Measurements from ENCODE around the gene LGALSL.

Gene LGALSL

GRCh38 chr2:64453770-64454385 is at the start of gene LGALSL:
LGALSL (plus strand) TSS chr2:64454162; CDS start chr2:64454546, 384 bp downstream.
- DNase-seq: peak; percentile 44 to 63

DNA sequence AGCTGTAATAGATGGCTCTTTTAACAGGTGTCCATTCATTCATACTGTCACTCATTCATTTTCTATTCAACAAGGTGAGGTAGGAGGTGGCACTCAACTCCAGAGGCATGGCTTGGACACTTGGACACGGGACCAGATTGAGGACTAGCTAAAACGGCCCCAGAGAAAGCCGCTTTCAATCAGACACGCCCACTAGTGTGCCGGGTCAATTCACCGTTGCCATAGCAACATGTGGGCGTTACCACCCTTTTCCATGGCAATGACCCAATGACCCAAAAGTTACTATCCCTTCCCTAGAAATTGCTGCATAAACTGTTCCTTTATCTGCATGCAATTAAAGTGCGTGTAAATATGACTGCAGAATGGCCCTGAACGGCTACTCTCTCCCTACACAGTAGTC is 49.2 kb upstream of the LGALSL start:
- no peak for DNase-seq

DNA sequence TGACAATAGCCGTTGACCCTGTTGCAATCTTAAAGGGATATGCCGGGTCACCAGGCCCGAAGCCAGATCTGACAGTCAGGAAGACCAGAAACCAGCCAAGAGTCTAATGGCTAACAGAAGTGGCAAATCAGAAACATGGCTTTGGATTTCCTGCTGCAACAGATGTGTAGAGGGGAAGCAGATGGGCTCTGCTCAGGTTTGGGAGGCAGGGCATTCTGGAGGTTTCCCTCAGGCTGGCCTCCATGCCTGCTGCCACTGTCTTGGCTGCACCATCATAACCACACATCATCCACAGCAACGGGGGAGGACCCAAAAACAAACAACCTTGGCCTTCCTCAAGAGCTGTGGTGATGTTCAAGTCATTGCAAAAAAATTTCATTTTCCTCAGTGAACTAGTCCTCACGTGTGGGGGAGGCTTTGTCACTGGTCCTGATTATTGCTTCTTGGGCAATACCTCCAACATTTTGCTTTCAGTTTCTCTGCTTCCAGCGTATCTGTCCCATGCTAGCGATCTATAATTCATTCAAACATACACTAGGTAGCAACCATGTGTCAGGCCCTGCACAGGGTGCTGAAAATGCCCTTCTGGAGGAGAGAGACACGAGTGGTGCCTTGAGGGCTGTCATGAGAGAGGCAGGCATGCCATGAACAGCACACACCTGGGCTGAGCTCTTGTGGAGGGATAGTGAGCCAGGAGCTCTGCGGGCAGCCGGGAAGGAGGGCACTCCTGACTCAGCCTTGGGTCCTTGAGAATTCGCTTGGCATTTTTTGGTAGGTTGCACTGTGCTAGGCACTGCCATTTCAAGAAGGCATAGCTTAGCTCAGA is 48.2 kb upstream of the LGALSL start:
- no peak for DNase-seq

DNA sequence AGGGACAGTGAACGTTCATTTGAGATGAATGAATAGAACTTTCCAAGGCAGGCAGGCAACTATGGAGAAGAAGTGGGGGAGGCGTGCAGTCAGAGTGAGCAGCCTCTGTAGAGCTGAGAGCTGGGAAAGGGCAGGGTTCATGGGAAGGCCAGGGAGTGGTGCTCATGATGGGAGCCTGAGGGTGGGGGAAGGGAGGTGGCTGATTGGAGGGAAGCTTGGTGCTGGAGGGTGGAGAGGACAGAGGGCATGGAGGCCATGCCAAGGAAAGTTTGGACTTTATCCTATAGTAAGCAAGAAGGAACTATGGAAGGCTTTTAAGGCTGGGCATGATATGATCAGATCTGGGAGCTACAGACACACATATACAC is 47.6 kb upstream of the LGALSL start:
- DNase-seq: no peak

GRCh38 chr2:64408031-64408430 is 45.9 kb upstream of the LGALSL start:
- DNase-seq: no peak

GRCh38 chr2:64410671-64411070 is 43.3 kb upstream of the LGALSL start:
- no peak for DNase-seq

DNA sequence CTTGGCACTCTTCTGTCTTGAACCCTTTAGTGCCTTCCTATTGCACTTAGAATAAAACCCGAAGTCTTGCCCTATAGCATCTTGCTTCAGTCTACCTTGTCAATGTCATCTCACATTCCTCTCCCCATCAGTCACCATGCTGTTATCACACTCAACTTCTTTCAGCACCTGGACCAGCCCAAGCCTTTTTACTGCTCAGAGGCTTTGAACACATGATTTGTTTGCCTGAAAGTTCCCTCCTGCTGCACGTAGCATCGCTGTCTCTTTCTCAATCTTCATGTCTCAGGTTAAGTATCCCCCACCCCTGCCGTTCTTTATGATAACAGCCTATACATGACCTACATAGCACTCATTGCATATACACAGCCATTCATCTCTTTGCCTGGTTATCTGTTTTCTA is 41.3 kb upstream of the LGALSL start:
- no peak for DNase-seq

DNA sequence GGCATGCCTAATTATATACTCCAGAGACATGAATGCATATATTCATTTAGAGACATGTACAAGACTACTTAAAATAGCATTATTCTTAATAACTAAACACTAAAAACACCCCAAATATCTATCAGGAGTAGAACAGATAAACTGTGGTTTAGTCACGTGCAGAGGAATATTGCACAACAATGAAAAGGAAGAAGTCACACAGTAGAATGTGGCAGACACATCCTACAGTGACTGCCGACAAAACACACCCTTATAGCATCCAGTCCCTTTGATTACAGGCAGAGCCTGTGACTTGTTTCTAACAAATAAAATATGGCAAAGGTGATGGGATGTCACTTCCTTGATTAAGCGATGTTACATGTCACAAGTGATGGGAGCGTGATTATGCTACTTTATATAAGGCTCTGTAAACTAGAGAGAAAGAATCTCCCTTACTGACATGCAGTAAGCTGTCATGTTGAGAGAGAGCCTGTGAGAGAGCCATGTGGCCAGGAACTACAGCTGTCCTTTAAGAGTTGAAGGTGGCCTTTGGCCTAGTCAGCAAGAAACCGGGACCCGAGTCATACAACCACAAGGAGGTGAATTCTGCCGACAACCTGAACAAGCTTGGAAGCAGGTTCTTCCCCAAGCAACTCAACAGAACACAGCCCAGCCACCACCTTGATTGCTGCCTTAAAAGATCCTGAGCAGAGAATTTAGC is 39.1 kb upstream of the LGALSL start:
- no peak for DNase-seq

DNA sequence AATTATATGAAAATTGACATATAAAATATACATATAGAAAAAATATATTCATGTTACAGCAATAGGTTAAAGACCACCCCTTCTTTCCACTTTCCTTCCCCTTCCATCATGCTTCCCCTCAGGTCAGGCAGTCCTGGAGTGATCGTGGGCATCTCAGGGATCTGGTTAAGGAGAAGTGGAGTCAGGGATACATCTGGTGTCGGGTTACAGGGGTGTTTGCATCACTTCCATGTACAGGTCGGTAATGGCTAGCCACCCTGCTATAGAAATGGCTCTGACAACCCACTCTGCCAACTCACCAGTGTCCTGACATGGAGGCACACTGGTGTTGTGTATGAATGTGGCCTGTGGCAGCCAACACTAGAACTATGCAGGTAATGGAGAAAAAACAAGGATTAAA is 36.3 kb upstream of the LGALSL start:
- no peak for DNase-seq

- DNase-seq: no peak
These were observed 34.3 kb upstream of the LGALSL start for GRCh38 chr2:64419596-64420165.

- DNase-seq: no peak
These were observed 33.3 kb upstream of the LGALSL start for GRCh38 chr2:64420677-64421076.

GRCh38 chr2:64421201-64421600 is 32.8 kb upstream of the LGALSL start:
- no peak for DNase-seq

- no peak for DNase-seq
These were observed 31.5 kb upstream of the LGALSL start for GRCh38 chr2:64422466-64422865.

DNA sequence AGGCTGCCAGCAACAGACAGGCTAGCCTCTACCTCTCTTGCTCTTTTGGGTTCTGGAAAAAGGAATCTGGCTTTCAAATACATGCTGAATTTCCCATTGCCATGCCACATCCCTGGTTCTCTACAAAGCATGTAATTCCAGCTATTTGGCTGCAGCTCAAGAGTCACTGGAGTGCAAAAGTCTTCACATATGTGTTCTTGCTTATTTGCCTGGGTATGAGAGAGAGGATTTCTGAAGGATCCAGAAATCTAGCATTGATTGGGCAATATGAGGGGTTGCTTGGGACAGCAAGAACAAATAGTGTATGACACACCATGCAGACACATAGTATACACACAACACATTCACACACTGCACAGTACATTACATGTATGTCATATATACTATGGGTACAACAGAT is 30.7 kb upstream of the LGALSL start:
- no peak for DNase-seq

GRCh38 chr2:64424416-64424987 is 29.5 kb upstream of the LGALSL start:
- no peak for DNase-seq

- no peak for DNase-seq
These were observed 27.6 kb upstream of the LGALSL start for GRCh38 chr2:64426183-64426952.

DNA sequence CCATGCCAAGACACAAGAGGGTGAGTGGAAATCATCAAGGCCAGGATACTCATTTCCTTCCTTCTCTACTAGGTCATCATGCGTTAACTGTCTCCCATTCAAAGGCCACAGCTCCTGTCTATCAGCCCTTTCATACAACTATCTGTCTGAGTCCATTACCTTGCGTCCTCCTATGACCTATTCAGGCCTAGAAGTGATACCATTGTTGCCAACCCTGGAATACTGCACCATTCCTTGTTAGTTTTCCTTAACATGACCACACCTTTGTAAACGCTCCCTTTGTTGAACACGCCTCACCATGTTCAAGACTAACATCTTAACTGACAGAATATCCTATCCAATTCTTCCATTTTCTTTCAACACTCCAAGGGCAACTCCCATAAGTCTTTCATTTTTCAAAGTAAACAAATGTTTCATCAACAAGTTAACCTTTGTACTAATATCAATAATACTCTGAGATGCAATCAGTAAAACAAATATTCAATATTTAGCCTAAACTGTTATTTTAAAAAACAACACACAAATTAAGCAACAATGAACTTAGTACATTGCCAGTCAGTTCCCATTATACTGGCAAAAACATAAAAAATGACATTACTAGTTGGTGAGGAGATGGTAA is 19.8 kb upstream of the LGALSL start:
- no peak for DNase-seq

- no peak for DNase-seq
These were observed 16.1 kb upstream of the LGALSL start for GRCh38 chr2:64437883-64438282.

DNA sequence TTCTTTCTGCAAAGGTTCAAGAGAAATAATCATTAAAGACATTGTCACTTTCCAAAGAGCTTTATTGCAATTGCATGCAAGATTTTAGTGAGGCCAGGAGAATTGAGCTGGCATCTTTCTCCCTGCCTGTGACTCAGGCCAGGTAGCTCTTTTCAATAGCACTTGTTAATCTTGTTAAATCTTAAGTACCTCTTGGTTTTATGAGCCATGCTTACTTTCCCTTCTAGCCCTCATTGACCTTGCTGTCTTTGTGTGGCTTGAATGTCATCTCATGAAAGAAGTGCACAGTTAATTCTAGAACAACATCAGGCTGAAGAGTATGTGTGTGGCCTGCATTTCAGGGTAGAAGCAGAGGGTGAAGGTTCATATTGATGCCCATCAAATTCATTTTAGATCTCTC is 14.8 kb upstream of the LGALSL start:
- DNase-seq: no peak

DNA sequence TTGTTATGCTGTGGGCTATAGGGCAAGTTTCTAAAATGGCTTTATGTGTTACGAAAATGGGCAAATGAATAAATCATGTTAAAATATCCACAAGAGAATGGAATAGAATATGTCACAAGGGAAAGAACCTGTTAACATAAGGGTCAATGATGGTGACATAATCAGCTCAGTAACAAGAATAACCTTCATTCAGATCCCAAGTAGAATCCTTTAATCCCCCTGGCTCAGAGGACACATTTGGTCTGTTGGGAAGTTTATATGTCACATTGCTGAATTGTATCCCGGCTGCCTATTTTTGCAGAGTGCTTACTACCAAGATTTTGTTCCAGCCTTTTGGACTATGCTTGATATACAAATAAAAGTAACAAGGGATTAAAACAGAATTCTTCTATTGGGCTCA is 13.1 kb upstream of the LGALSL start:
- no peak for DNase-seq

DNA sequence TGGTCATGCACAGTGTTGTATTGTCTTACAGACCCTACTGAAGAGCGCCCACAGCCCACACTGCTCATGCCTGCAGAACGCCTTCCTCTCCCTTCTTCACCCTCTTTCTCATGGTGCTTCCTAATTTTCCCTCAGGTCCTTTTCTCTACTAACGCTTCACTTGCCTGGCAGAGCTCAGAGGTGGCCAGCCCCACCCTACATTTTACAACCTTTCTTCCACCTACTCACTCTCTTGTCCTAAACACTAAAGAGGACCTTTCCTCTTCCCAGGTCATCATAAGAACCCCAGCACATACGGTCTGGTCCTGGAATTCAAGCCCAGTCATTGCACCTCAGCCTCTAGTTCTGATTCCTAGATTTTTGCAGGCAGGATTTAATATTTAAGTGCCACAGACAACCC is 11.7 kb upstream of the LGALSL start:
- DNase-seq: no peak

DNA sequence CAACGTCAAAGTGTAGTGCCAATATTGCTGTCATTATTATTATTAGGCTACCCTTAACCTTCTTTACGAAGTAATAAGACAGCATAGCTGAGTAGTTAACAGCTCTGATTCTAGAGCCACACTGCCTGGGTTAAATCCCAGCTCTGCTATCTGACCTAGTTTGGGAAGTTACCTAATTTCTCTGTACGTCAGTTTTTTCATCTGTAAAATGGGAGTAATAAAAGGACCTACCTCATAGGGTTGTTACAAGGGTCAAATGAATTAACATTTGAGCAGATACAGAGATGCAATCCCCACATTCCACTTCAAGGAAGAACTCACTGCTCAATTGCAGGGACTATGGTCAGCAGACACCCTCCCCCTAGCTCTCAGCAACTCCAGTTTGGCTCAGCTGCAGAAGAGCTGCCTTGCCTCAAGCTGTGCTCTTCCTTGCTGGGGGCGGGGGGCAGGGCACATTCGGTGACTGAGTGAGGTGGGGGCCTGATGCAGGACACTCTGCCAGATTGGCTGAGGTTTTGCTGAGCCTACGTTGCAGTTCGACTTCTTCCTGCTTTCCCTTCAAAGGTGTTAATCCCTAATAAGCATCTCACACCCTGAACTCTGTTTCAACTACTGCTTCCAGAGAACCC is 11.0 kb upstream of the LGALSL start:
- DNase-seq: no peak
